H1 (cell line): ENCODE data around the gene C1QA.

Experiments
- BACH1 ChIP-seq: IDR thresholded peaks from 2 replicates; pipeline ENCODE4 v1.6.1; 2012; ENCODE audit warnings: low read length, improper control_type of control experiment
- JUN ChIP-seq: IDR thresholded peaks from 2 replicates; pipeline ENCODE4 v1.6.1; 2011; ENCODE audit warnings: low read depth, mild to moderate bottlenecking, improper control_type of control experiment, low read length
- POLR2AphosphoS5 ChIP-seq: IDR thresholded peaks from 2 replicates; pipeline ENCODE4 v1.6.1; 2011; ENCODE audit warnings: low read depth, low read length
- RAD21 ChIP-seq, 2 experiments: IDR thresholded peaks in 1 of 2; conservative IDR thresholded peaks in 1 of 2; 2 replicates each; pipeline ENCODE4 v1.6.1; 2011; ENCODE audit warnings: low read depth in 2 of 2, low read length in 2 of 2, improper control_type of control experiment in 1 of 2, inconsistent platforms in 1 of 2, mild to moderate bottlenecking in 1 of 2, moderate library complexity in 1 of 2
- TF ChIP-seq, protein P1 (sequence below), 3 experiments: IDR thresholded peaks; 1 replicate in 2 of 3; 2 replicates in 1 of 3; pipeline versions ENCODE4 v1.5.1 to v1.6.1; 2011; ENCODE audit warnings: low read length in 3 of 3, mild to moderate bottlenecking in 3 of 3, inconsistent platforms in 2 of 3, low read depth in 1 of 3, moderate library complexity in 1 of 3; ENCODE audit not compliant: insufficient read depth in 1 of 3; ENCODE audit errors: control extremely low read depth in 1 of 3
- TF ChIP-seq, protein P2 (sequence below): IDR thresholded peaks from 2 replicates; pipeline ENCODE4 v1.6.1; 2011; ENCODE audit warnings: low read depth, mild to moderate bottlenecking, low read length; ENCODE audit not compliant: insufficient read depth

DNA sequence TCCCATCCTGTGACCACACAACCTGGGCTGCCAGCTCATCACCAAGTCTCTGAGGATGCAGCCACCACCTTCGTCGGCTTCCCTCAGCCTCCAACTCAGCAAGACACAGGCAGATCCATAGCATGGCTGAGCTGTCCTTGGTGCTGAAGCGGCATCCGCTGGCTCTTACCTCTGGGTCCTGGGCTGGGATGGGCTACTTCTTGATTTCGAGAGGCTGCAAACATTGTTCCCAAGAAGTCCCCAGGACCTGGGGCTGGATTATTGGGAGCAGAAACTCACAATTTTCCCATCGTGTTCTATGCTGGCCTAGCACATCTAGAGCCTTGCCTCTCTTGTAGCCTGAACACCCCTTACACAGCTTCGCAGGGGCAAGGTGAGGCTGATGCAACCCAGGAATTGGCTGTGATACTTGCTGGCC, 24.9 kb upstream of the C1QA start:
- TF ChIP-seq, protein P1, sequence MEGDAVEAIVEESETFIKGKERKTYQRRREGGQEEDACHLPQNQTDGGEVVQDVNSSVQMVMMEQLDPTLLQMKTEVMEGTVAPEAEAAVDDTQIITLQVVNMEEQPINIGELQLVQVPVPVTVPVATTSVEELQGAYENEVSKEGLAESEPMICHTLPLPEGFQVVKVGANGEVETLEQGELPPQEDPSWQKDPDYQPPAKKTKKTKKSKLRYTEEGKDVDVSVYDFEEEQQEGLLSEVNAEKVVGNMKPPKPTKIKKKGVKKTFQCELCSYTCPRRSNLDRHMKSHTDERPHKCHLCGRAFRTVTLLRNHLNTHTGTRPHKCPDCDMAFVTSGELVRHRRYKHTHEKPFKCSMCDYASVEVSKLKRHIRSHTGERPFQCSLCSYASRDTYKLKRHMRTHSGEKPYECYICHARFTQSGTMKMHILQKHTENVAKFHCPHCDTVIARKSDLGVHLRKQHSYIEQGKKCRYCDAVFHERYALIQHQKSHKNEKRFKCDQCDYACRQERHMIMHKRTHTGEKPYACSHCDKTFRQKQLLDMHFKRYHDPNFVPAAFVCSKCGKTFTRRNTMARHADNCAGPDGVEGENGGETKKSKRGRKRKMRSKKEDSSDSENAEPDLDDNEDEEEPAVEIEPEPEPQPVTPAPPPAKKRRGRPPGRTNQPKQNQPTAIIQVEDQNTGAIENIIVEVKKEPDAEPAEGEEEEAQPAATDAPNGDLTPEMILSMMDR (IDR thresholded peaks at IDR 0.05; ENCODE audit: control extremely low read depth in 1 of 3, insufficient read depth in 1 of 3, low read depth in 1 of 3, low read length in 3 of 3) = no peak
- no peak for TF ChIP-seq POLR2AphosphoS5
- TF ChIP-seq, protein P2, sequence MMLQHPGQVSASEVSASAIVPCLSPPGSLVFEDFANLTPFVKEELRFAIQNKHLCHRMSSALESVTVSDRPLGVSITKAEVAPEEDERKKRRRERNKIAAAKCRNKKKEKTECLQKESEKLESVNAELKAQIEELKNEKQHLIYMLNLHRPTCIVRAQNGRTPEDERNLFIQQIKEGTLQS = no peak
- no peak for TF ChIP-seq JUN
- TF ChIP-seq BACH1 = no peak
- TF ChIP-seq RAD21 (IDR thresholded peaks at IDR 0.05 in 1 of 2, conservative IDR thresholded peaks at IDR 0.05 in 1 of 2; ENCODE audit: low read depth in 2 of 2, low read length in 2 of 2) = no peak; a peak in 1 of 4 replicates
